Neutrophil (primary cell): ENCODE results near the gene SLC35G6.

Source experiments
- H3K27ac ChIP-seq: fragments of 200-600 bp; sonication (generic); 2 replicates; pipeline ENCODE4 v1.5.1; 2016; ENCODE audit warnings: mild to moderate bottlenecking, moderate library complexity
- H3K27me3 ChIP-seq: fragments of 200-600 bp; sonication (generic); 2 replicates; pipeline ENCODE4 v1.6.0; 2016; ENCODE audit warnings: mild to moderate bottlenecking
- H3K36me3 ChIP-seq: fragments of 200-600 bp; sonication (generic); 2 replicates; pipeline ENCODE4 v1.5.1; 2017
- H3K4me1 ChIP-seq, 2 experiments: fragments of 200-600 bp in 1 of 2; sonication (generic) in 1 of 2; 1 replicate in 1 of 2; 2 replicates in 1 of 2; pipeline versions ENCODE4 v1.5.1 to v1.6.1; 2013 to 2016; ENCODE audit warnings: low read depth in 1 of 2, low read length in 1 of 2, mild to moderate bottlenecking in 1 of 2, moderate library complexity in 1 of 2; ENCODE audit not compliant: control insufficient read depth in 1 of 2, insufficient read depth in 1 of 2
- H3K4me3 ChIP-seq, 2 experiments: fragments of 200-600 bp in 1 of 2; sonication (generic) in 1 of 2; 1 replicate in 1 of 2; 2 replicates in 1 of 2; pipeline ENCODE4 v1.5.1; 2013 to 2016; ENCODE audit warnings: low read depth in 1 of 2, low read length in 1 of 2, mild to moderate bottlenecking in 1 of 2, moderate library complexity in 1 of 2
- H3K9me3 ChIP-seq: fragments of 200-600 bp; sonication (generic); 2 replicates; pipeline ENCODE4 v1.5.1; 2016
- TF ChIP-seq, protein P1 (sequence below): fragments of 200-600 bp; sonication (generic); IDR thresholded peaks from 2 replicates; pipeline ENCODE4 v1.5.1; 2016; ENCODE audit warnings: antibody characterized with exemption

The SLC35G6 gene

DNA sequence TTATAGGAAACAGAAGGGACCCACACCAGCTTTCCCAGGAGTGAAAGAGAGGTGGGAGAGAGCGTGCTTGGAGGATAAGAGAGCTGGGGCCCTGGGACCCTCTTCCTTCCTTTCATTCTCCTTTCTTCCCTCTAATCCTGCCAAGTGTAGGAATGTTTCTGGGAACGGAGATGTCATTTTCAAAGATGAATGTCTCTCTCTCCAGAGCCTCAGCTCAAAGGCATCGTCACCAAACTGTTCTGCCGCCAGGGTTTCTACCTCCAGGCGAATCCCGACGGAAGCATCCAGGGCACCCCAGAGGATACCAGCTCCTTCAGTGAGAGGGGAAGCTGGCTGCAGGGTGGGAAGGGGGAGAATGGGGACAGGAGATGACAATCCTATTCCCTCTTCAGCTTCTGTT lies 40.0 kb upstream of the SLC35G6 start:
- TF ChIP-seq, protein P1, sequence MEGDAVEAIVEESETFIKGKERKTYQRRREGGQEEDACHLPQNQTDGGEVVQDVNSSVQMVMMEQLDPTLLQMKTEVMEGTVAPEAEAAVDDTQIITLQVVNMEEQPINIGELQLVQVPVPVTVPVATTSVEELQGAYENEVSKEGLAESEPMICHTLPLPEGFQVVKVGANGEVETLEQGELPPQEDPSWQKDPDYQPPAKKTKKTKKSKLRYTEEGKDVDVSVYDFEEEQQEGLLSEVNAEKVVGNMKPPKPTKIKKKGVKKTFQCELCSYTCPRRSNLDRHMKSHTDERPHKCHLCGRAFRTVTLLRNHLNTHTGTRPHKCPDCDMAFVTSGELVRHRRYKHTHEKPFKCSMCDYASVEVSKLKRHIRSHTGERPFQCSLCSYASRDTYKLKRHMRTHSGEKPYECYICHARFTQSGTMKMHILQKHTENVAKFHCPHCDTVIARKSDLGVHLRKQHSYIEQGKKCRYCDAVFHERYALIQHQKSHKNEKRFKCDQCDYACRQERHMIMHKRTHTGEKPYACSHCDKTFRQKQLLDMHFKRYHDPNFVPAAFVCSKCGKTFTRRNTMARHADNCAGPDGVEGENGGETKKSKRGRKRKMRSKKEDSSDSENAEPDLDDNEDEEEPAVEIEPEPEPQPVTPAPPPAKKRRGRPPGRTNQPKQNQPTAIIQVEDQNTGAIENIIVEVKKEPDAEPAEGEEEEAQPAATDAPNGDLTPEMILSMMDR: no peak
- Histone ChIP-seq H3K36me3 (no peaks in the 10 kb centered on the region), H3K4me3 (no peak overlapping the region), H3K27me3 (peaks cover 96% of the 10 kb centered on the region), H3K9me3 (no peaks in the 10 kb centered on the region), H3K27ac (no peak overlapping the region), H3K4me1 (peaks cover 49 to 63% of the 10 kb centered on the region in 2 experiments)

DNA sequence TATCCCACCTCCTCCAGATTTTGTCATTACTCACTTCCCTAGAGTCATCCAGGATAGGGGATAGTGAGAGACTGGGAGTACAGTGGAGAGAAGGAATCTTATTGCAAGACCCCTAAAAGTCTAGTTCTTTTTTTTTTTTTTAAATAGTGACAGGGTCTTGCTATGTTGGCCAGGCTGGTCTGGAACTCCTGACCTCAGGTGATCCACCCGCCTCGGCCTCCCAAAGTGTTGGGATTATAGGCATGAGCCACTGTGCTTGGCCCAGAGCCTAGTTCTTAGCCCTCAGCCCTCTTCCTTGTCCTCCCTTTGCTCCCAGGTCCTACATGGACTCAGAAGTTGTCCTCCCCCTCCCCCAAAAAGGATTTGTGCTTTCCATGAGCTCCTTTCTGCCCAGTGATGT lies 39.1 kb upstream of the SLC35G6 start:
- no peaks in the 10 kb centered on the region for H3K9me3 ChIP-seq
- peaks cover 100% of the 10 kb centered on the region for H3K27me3 ChIP-seq
- TF ChIP-seq, protein P1: no peak
- no peaks in the 10 kb centered on the region for H3K36me3 ChIP-seq
- H3K27ac ChIP-seq: no peak overlapping the region
- H3K4me3 ChIP-seq: no peak overlapping the region
- H3K4me1 ChIP-seq: peaks cover 40 to 54% of the 10 kb centered on the region in 2 experiments

DNA sequence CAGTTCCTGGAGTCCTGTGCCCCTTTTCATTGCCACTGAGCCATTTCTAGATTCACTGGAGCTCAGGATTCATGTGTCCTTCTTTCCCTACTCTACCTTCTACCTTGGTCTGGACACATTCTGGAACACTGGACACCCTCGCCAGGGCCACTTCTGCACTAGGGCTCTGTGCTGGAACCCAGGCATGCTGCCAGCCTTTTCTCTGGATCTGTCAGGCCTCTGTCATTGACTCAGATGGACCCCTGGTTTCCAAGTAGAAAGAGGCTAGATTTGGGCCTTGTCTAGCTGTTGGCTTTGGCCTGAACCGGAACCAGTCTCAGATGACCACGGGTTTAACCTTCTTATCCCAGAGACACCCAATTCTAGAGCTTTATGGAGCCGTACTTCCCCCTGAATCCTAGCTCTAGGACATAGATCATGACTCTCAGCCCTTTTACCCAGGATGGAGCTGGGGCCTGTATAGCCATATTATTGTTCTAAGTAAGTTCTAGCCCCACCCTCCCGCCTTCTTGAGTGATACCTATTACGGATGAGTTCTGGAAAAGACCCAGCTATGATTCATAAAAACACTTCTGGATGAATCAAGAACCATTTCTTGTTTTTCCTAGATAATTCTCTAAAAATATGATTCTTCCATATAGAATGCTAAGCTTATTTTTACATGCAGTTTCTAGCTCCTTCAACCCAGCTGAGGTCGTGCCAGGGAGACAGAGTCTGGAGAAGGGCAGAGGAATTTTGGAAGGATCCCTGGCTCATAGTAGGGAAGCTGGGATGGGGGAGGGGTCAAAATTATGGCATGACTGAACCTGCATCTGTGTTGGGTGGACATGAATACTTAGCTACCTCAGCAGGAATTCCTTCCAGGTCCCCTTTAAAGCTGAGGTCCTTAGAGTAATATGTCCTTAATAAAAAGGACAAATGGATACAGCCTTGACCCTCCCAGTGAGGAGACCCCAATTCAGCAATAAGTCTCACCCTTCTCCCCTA lies 37.5 kb upstream of the SLC35G6 start:
- no peaks in the 10 kb centered on the region for H3K9me3 ChIP-seq
- TF ChIP-seq, protein P1: no peak
- no peak overlapping the region for H3K27ac ChIP-seq
- H3K4me3 ChIP-seq: no peak overlapping the region
- H3K36me3 ChIP-seq: no peaks in the 10 kb centered on the region
- H3K4me1 ChIP-seq: peaks cover 25 to 38% of the 10 kb centered on the region in 2 experiments
- H3K27me3 ChIP-seq: peaks cover 100% of the 10 kb centered on the region

DNA sequence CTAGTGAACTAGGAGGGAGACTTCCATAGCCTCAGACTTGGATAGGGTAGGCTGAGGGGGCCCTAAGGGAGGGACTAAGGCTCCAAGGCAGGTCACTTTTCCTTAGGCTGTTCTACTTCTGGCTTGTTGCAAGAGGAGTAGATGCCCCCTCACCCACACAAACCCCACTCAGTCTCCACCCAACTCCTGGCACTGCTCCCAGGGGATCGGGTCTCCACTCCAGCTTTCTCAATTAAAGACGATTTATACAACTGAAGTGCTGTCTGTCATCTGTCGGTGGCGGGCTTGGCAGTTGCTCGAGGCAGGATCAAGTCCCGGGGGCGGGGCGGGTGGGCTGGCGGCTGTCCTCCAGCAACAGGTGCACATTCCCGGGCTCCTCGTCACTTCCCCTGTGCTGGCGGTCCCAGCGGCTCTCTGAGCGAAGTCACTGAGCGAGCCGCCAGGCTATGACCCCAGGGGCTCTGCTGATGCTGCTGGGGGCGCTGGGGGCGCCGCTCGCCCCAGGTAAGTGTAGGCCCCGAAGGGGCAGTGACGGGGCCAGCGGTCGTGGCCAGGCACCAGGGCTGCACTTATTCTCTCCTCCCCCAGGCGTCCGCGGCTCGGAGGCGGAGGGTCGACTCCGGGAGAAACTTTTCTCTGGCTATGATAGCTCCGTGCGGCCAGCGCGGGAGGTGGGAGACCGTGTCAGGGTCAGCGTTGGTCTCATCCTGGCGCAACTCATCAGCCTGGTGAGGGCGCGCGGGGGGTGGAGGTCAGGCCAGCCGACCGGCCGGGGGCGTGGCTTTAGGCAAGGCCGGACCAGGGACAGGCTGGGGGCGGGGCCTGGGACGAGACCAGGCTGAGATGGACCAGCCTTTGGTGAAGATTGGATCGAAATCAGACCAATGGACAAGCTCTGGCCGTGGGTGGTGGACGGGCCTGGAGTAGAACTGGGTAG lies 36.3 kb upstream of the SLC35G6 start, which contains the start of gene CHRNB1:
Gene CHRNB1 (plus strand): TSS at position 380 of the 937 bp plus-strand sequence. CDS start 67 bp downstream, at position 447.
- Histone ChIP-seq H3K27ac (no peak within 1 kb of the TSS), H3K4me3 (peak within 1 kb of the TSS; percentile 55 to 74), H3K9me3 (no peaks in the 10 kb centered on the region), H3K4me1 (peaks cover 16 to 26% of the 10 kb centered on the region in 2 experiments), H3K27me3 (peaks cover 89% of the 10 kb centered on the region), H3K36me3 (no peaks in the 10 kb centered on the region)
- TF ChIP-seq, protein P1: no peak

DNA sequence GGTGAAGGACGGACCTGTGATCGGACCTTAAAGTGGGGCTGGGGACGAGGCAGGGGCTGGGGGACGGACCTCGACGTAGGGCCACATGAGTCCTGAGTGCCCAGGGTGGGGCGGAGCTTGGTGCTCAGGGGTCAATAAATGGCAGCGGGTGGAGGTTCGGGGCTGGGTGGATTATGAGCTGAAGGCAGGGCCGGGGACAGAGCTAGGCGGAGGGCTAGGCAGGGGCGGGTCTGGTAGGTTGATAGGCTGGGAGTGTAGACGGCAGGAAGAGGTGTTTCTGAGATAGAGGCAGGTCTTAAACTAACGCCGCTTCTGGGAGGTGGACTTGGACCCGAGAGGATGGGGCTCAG lies 35.7 kb upstream of the SLC35G6 start:
- TF ChIP-seq, protein P1: no peak
- Histone ChIP-seq H3K27me3 (peaks cover 83% of the 10 kb centered on the region), H3K9me3 (no peaks in the 10 kb centered on the region), H3K36me3 (no peaks in the 10 kb centered on the region), H3K4me1 (peaks cover 12 to 20% of the 10 kb centered on the region in 2 experiments), H3K4me3 (peak overlapping the region; percentile 55 to 74), H3K27ac (no peak overlapping the region)
